ENCODE measurements around the gene DLST. TPM values are rescaled to one million over a fixed set of nuclear protein-coding genes. Genes with fewer than 3 reads are reported as not detected.

DLST gene
- polyA plus RNA-seq, 1 of the 3 experiments (the other 2 are of a cell fraction), result 92.3 TPM

DNA sequence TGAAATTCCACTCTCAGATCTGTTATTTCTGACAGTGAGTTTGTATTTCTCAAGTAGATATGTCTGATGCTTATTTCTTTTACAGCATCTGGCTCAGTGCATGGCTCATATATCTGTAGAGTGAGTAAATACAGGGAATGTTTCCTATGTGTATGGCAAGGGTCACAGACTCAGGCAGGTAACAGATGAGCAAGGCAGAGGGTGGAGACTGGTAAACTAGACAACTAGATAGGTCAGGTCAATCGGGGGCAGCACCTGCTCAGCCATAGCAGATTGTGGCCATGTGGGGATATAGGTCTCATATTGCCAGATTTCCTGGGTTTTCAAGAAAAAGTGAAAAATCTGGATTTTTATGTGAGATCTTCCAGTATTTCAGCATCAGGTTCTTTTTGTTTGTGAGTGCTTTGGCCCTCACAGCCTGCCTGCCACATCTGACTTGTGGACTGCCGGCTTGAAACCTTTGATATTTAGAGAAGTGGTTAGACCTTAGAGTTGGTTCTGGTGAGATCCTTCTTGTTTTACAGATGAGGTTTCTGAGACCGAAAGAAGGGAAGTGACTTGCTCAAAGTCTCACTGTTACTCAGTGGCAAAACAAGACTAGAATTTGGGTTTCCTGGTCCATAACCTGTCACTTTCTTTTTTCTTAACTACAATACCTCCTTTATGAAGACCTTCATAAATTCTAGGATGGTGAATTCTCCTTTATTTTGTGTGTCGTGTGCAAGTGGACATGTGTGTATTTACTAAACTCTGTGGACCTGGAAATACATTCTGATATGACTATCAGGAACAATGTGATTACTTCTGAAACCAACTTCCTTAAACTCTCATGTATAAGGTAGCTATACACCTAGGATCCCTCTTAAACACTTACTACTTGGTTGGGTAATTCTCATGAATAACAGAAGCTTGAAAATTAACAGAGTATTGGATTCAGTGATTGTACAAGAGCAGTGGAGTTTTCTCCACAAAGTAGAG is 40.2 kb upstream of the DLST start:
- Histone ChIP-seq H3K4me2 (no peak overlapping the region), H3K27me3 (ENCODE audit: insufficient read depth) (no peaks in the 10 kb centered on the region), H4K20me1 (ENCODE audit: insufficient read depth) (no peaks in the 10 kb centered on the region), H3F3A (replicated peaks; ENCODE audit: insufficient read depth) (peaks cover 27% of the 10 kb centered on the region), H3K4me3 (ENCODE audit: low read depth in 2 of 2, low read length in 1 of 2) (no peak overlapping the region), H3K9ac (no peak overlapping the region), H3K27ac (ENCODE audit: low read depth in 2 of 2, low read length in 1 of 2) (peak overlapping the region in 1 of 2 experiments; percentile 34; a peak in 2 of 4 replicates), H3K4me1 (ENCODE audit: control insufficient read depth in 1 of 2, insufficient read depth in 2 of 2, low read depth in 1 of 2, low read length in 1 of 2) (peaks cover 14 to 41% of the 10 kb centered on the region in 2 experiments; a peak in 3 of 4 replicates), H3K9me3 (no peaks in the 10 kb centered on the region), H3K36me3 (replicated peaks in 1 of 2; ENCODE audit: control insufficient read depth in 1 of 2, insufficient read depth in 2 of 2, low read length in 1 of 2) (peaks cover 29 to 30% of the 10 kb centered on the region in 2 experiments), H2AFZ (ENCODE audit: low read depth) (no peak overlapping the region), H3K9me2 (no peaks in the 10 kb centered on the region; the same call in 1 of the 2 replicates), H3K79me2 (ENCODE audit: insufficient read depth) (no peaks in the 10 kb centered on the region)
- no peak for DNase-seq
- POLR2A ChIA-PET, result interaction anchor here (0.7 kb wide), 1 partner anchor 221 kb away, joined by 3 read pairs; no protein-coding TSS in a partner anchor
- CTCF ChIA-PET, result interaction anchor here (1.5 to 2.1 kb wide), 4 partner anchors 11 to 64 kb away, joined by 3 to 11 read pairs (median 6); no protein-coding TSS in a partner anchor
- TF ChIP-seq MEF2A (IDR thresholded peaks at IDR 0.05; ENCODE audit: borderline replicate concordance, low read depth), result no peak
- no peak for TF ChIP-seq RCOR1 (IDR thresholded peaks at IDR 0.05; ENCODE audit: low read length)
- no peak for TF ChIP-seq RAD21 (IDR thresholded peaks at IDR 0.05; ENCODE audit: low read length)
- no peak for TF ChIP-seq NRF1 (IDR thresholded peaks at IDR 0.05; ENCODE audit: low read depth, low read length)
- no peak for TF ChIP-seq EZH2phosphoT487 (IDR thresholded peaks at IDR 0.05; ENCODE audit: borderline replicate concordance, low read depth)
- no peak for TF ChIP-seq SMC3 (IDR thresholded peaks at IDR 0.05; ENCODE audit: low read depth, low read length)
- TF ChIP-seq, protein P1, sequence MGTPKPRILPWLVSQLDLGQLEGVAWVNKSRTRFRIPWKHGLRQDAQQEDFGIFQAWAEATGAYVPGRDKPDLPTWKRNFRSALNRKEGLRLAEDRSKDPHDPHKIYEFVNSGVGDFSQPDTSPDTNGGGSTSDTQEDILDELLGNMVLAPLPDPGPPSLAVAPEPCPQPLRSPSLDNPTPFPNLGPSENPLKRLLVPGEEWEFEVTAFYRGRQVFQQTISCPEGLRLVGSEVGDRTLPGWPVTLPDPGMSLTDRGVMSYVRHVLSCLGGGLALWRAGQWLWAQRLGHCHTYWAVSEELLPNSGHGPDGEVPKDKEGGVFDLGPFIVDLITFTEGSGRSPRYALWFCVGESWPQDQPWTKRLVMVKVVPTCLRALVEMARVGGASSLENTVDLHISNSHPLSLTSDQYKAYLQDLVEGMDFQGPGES (IDR thresholded peaks at IDR 0.05; ENCODE audit: low read depth, low read length), result no peak
- no peak for TF ChIP-seq JUND (IDR thresholded peaks at IDR 0.05)
- TF ChIP-seq EP300 (IDR thresholded peaks at IDR 0.05; ENCODE audit: borderline replicate concordance in 1 of 2, low read depth in 1 of 2, low read length in 1 of 2), result no peak
- TF ChIP-seq FOXJ3 (CRISPR knock-in tag; IDR thresholded peaks at IDR 0.05), result no peak
- TF ChIP-seq, protein P2, sequence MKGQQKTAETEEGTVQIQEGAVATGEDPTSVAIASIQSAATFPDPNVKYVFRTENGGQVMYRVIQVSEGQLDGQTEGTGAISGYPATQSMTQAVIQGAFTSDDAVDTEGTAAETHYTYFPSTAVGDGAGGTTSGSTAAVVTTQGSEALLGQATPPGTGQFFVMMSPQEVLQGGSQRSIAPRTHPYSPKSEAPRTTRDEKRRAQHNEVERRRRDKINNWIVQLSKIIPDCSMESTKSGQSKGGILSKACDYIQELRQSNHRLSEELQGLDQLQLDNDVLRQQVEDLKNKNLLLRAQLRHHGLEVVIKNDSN (IDR thresholded peaks at IDR 0.05; ENCODE audit: borderline replicate concordance, low read depth), result no peak
- no peak for TF ChIP-seq YY1 (IDR thresholded peaks at IDR 0.05; ENCODE audit: low read depth)
- TF ChIP-seq, protein P3, sequence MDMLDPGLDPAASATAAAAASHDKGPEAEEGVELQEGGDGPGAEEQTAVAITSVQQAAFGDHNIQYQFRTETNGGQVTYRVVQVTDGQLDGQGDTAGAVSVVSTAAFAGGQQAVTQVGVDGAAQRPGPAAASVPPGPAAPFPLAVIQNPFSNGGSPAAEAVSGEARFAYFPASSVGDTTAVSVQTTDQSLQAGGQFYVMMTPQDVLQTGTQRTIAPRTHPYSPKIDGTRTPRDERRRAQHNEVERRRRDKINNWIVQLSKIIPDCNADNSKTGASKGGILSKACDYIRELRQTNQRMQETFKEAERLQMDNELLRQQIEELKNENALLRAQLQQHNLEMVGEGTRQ (IDR thresholded peaks at IDR 0.05; ENCODE audit: borderline replicate concordance, low read depth, low read length), result no peak
- TF ChIP-seq, protein P4, sequence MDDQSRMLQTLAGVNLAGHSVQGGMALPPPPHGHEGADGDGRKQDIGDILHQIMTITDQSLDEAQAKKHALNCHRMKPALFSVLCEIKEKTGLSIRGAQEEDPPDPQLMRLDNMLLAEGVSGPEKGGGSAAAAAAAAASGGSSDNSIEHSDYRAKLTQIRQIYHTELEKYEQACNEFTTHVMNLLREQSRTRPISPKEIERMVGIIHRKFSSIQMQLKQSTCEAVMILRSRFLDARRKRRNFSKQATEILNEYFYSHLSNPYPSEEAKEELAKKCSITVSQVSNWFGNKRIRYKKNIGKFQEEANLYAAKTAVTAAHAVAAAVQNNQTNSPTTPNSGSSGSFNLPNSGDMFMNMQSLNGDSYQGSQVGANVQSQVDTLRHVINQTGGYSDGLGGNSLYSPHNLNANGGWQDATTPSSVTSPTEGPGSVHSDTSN (IDR thresholded peaks at IDR 0.05), result no peak
- TF ChIP-seq, protein P5, sequence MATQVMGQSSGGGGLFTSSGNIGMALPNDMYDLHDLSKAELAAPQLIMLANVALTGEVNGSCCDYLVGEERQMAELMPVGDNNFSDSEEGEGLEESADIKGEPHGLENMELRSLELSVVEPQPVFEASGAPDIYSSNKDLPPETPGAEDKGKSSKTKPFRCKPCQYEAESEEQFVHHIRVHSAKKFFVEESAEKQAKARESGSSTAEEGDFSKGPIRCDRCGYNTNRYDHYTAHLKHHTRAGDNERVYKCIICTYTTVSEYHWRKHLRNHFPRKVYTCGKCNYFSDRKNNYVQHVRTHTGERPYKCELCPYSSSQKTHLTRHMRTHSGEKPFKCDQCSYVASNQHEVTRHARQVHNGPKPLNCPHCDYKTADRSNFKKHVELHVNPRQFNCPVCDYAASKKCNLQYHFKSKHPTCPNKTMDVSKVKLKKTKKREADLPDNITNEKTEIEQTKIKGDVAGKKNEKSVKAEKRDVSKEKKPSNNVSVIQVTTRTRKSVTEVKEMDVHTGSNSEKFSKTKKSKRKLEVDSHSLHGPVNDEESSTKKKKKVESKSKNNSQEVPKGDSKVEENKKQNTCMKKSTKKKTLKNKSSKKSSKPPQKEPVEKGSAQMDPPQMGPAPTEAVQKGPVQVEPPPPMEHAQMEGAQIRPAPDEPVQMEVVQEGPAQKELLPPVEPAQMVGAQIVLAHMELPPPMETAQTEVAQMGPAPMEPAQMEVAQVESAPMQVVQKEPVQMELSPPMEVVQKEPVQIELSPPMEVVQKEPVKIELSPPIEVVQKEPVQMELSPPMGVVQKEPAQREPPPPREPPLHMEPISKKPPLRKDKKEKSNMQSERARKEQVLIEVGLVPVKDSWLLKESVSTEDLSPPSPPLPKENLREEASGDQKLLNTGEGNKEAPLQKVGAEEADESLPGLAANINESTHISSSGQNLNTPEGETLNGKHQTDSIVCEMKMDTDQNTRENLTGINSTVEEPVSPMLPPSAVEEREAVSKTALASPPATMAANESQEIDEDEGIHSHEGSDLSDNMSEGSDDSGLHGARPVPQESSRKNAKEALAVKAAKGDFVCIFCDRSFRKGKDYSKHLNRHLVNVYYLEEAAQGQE (IDR thresholded peaks at IDR 0.05; ENCODE audit: low read depth, low read length), result no peak
- no peak for TF ChIP-seq MXI1 (IDR thresholded peaks at IDR 0.05; ENCODE audit: low read depth, low read length)
- no peak for TF ChIP-seq ELF1 (IDR thresholded peaks at IDR 0.05)
- no peak for TF ChIP-seq SIN3A (IDR thresholded peaks at IDR 0.05; ENCODE audit: borderline replicate concordance, low read depth, low read length)
- 99% methylated on average over 4 of the region's 4 CpGs for WGBS (ENCODE audit: low lambda C conversion rate)
